Measurements from ENCODE around the gene HABP2. TPM values are rescaled to one million over a fixed set of nuclear protein-coding genes. Genes with fewer than 3 reads are reported as not detected.

The HABP2 gene
- total RNA-seq, 1 experiment from 2014 or later, result not detected

DNA sequence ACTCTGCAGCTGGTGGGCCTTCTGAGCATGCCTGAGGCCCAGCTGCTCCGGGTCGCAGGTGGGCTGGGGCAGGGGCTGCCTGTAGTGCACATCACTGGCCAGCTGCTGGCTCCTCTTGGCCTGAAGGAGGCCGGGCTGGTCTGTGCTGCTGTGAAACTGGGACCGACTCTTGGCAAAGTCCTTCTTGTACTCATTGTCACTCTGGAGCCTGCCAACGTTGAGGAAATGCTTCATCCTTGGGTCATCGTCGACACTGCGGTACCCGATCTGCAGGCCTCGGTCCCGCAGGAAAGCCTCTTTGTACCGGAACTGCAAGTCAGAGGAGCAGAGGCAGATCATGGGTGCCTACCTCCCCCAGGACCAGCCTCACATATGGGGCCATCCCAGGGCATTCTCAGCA, 37.7 kb downstream of the HABP2 start:
- Mint-ChIP-seq H3K4me1 (peaks cover 3 to 9% of the 10 kb centered on the region in 2 experiments; a peak in 2 of 4 replicates), H3K27ac (no peak overlapping the region), H3K36me3 (ENCODE audit: insufficient read depth in 1 of 3, low read depth in 3 of 3) (no peaks in the 10 kb centered on the region), H3K9me3 (no peaks in the 10 kb centered on the region), H3K4me3 (no peak overlapping the region), H3K27me3 (ENCODE audit: low read depth) (peaks cover 34% of the 10 kb centered on the region)
- no peaks in the 10 kb centered on the region for H3K79me1 ChIP-seq (ENCODE audit: insufficient read depth, low read depth, low read length, poor library complexity, severe bottlenecking)
- no peak overlapping the region for H4K91ac ChIP-seq (ENCODE audit: insufficient read length, low read depth, low read length)
- no peaks in the 10 kb centered on the region for H3K27me3 ChIP-seq (ENCODE audit: insufficient read depth, low read length)
- H3K79me2 ChIP-seq (ENCODE audit: insufficient read depth, low read length), result no peaks in the 10 kb centered on the region
- no peak overlapping the region for H2BK15ac ChIP-seq (ENCODE audit: low read depth, low read length)
- H3K18ac ChIP-seq (ENCODE audit: insufficient read length, low read depth, low read length), result no peak overlapping the region
- no peaks in the 10 kb centered on the region for H3K9me3 ChIP-seq (ENCODE audit: control insufficient read depth, low read depth, low read length)
- no peak overlapping the region for H3K4ac ChIP-seq (ENCODE audit: low read depth, low read length)
- H2BK20ac ChIP-seq (ENCODE audit: low read depth, low read length, poor library complexity, severe bottlenecking), result no peak overlapping the region
- no peak overlapping the region for H2BK5ac ChIP-seq (ENCODE audit: insufficient read length, low read length)
- H3K4me1 ChIP-seq (ENCODE audit: insufficient read depth, low read length), result no peaks in the 10 kb centered on the region
- WGBS (ENCODE audit: extremely low coverage, insufficient read length, low lambda C conversion rate), result no CpG with 5 or more reads among the region's 12 CpGs
- no peak overlapping the region for H4K8ac ChIP-seq (replicated peaks; ENCODE audit: insufficient read length, low read depth, low read length)
- H4K20me1 ChIP-seq (ENCODE audit: control insufficient read depth, insufficient read depth, insufficient read length), result no peaks in the 10 kb centered on the region
- H3K23me2 ChIP-seq (ENCODE audit: insufficient read length, low read depth, low read length, poor library complexity, severe bottlenecking), result no peaks in the 10 kb centered on the region
- no peak overlapping the region for H3K27ac ChIP-seq (ENCODE audit: insufficient read length, low read depth, low read length)
- H3K23ac ChIP-seq (ENCODE audit: insufficient read length, low read depth, low read length), result no peak overlapping the region
- H3K9ac ChIP-seq (ENCODE audit: extremely low read depth, insufficient read length, low read length), result no peak overlapping the region
- no peak overlapping the region for H3K4me2 ChIP-seq (ENCODE audit: insufficient read depth, insufficient read length, low read length)
- no peak overlapping the region for H2BK12ac ChIP-seq (ENCODE audit: insufficient read length, low read depth, low read length)
- H2AFZ ChIP-seq (ENCODE audit: low read length), result no peak overlapping the region
- TF ChIP-seq, protein P1, sequence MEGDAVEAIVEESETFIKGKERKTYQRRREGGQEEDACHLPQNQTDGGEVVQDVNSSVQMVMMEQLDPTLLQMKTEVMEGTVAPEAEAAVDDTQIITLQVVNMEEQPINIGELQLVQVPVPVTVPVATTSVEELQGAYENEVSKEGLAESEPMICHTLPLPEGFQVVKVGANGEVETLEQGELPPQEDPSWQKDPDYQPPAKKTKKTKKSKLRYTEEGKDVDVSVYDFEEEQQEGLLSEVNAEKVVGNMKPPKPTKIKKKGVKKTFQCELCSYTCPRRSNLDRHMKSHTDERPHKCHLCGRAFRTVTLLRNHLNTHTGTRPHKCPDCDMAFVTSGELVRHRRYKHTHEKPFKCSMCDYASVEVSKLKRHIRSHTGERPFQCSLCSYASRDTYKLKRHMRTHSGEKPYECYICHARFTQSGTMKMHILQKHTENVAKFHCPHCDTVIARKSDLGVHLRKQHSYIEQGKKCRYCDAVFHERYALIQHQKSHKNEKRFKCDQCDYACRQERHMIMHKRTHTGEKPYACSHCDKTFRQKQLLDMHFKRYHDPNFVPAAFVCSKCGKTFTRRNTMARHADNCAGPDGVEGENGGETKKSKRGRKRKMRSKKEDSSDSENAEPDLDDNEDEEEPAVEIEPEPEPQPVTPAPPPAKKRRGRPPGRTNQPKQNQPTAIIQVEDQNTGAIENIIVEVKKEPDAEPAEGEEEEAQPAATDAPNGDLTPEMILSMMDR (conservative IDR thresholded peaks at IDR 0.05), result no peak
- no peak overlapping the region for H4K5ac ChIP-seq (ENCODE audit: insufficient read length, low read depth, low read length)
- peak overlapping the region; percentile 31; the same call in 1 of the 2 replicates for H3K14ac ChIP-seq (ENCODE audit: insufficient read depth, low read length)
- no peak overlapping the region for H2AK5ac ChIP-seq (ENCODE audit: insufficient read length, low read length)
- no peak overlapping the region for H2BK120ac ChIP-seq (ENCODE audit: low read depth, low read length, poor library complexity, severe bottlenecking)
- no peak for DNase-seq
- no peak overlapping the region for H3K56ac ChIP-seq (ENCODE audit: insufficient read length, low read depth, low read length)
- no peak overlapping the region for H3T11ph ChIP-seq (ENCODE audit: low read length)
